Measurements from ENCODE around the gene CRY1. TPM values are rescaled to one million over a fixed set of nuclear protein-coding genes. Genes with fewer than 3 reads are reported as not detected.

Gene CRY1
- total RNA-seq, 1 donor from 2014 or later, result 21.2 TPM

DNA sequence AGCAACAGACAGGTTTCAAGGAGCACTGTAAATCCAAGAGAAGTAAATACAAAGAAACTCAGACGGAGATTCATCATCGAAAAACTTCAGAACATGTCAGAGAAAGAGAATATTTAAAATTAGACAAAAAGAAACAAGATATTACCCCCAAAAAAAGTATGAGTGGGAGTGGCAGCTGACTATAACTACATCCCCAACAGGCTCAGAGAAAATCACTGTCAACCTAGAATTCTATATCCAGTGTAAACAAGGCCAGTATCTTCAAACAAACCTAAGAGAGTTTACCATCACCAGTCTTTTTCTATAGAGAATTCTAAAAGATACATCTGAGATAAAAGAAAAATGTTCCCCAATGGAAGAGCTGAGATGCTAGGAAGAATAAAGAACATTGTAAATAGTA lies 39.6 kb downstream of the CRY1 start:
- Mint-ChIP-seq H3K4me3 (ENCODE audit: unreplicated experiment) (no peak overlapping the region), H3K4me1 (ENCODE audit: low read depth) (peaks cover 17% of the 10 kb centered on the region), H3K9me3 (ENCODE audit: low read depth) (peaks cover 20% of the 10 kb centered on the region), H3K36me3 (ENCODE audit: low read depth) (peaks cover 6% of the 10 kb centered on the region), H3K27ac (ENCODE audit: unreplicated experiment) (no peak overlapping the region), H3K27me3 (ENCODE audit: low read depth) (no peaks in the 10 kb centered on the region)
- TF ChIP-seq, protein P1, sequence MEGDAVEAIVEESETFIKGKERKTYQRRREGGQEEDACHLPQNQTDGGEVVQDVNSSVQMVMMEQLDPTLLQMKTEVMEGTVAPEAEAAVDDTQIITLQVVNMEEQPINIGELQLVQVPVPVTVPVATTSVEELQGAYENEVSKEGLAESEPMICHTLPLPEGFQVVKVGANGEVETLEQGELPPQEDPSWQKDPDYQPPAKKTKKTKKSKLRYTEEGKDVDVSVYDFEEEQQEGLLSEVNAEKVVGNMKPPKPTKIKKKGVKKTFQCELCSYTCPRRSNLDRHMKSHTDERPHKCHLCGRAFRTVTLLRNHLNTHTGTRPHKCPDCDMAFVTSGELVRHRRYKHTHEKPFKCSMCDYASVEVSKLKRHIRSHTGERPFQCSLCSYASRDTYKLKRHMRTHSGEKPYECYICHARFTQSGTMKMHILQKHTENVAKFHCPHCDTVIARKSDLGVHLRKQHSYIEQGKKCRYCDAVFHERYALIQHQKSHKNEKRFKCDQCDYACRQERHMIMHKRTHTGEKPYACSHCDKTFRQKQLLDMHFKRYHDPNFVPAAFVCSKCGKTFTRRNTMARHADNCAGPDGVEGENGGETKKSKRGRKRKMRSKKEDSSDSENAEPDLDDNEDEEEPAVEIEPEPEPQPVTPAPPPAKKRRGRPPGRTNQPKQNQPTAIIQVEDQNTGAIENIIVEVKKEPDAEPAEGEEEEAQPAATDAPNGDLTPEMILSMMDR (IDR thresholded peaks at IDR 0.05), result no peak
- no peak for DNase-seq (ENCODE audit: low spot score)

DNA sequence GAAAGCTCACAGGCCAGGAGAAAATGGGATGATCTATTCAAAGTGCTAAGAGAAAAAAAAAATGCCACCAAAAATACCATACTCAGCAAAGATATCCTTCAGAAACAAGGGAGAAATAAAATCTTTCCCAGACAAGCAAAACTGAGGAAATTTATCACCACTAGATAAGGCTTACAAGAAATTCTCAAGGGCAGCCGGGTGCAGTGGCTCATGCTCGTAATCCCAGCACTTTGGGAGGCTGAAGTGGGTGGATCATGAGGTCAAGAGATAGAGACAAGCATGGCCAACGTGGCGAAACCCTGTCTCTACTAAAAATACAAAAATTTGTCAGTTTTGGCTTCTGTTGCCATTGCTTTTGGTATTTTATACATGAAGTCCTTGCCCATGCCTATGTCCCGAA lies 48.2 kb downstream of the CRY1 start:
- H3K9me3 Mint-ChIP-seq (ENCODE audit: low read depth), result peaks cover 22% of the 10 kb centered on the region

DNA sequence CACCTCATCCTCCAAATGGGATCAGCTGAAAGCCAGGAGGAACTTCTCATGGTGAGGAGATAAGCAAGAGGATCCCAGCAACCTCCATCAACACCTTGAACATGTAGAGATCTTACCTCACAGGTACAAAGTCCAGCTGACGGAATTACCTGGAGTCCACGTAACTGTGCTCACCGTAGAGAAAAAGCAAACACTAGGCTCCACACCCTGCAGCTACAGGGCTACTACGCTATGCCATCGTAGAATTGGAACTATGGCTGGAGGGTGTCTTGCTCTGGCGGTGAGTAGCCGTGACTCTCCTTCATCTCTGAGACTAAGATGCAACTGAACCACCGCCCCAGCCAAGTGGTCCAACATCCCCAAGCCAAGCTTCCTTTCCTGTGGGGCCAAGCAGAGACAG lies 50.5 kb downstream of the CRY1 start:
- DNase-seq (ENCODE audit: low spot score), result no peak
- TF ChIP-seq, protein P1 (IDR thresholded peaks at IDR 0.05), result no peak
- Mint-ChIP-seq H3K4me1 (ENCODE audit: low read depth) (no peaks in the 10 kb centered on the region), H3K27me3 (ENCODE audit: low read depth) (no peaks in the 10 kb centered on the region), H3K9me3 (ENCODE audit: low read depth) (peaks cover 10% of the 10 kb centered on the region), H3K27ac (ENCODE audit: unreplicated experiment) (no peak overlapping the region), H3K36me3 (ENCODE audit: low read depth) (peaks cover 10% of the 10 kb centered on the region), H3K4me3 (ENCODE audit: unreplicated experiment) (no peak overlapping the region)

More for the DNA sequence above, 48.2 kb downstream of the CRY1 start:
- Mint-ChIP-seq H3K27ac (ENCODE audit: unreplicated experiment) (no peak overlapping the region), H3K4me3 (ENCODE audit: unreplicated experiment) (no peak overlapping the region), H3K36me3 (ENCODE audit: low read depth) (peaks cover 17% of the 10 kb centered on the region), H3K4me1 (ENCODE audit: low read depth) (no peaks in the 10 kb centered on the region), H3K27me3 (ENCODE audit: low read depth) (no peaks in the 10 kb centered on the region)
- DNase-seq (ENCODE audit: low spot score), result no peak
- TF ChIP-seq, protein P1 (IDR thresholded peaks at IDR 0.05), result no peak

DNA sequence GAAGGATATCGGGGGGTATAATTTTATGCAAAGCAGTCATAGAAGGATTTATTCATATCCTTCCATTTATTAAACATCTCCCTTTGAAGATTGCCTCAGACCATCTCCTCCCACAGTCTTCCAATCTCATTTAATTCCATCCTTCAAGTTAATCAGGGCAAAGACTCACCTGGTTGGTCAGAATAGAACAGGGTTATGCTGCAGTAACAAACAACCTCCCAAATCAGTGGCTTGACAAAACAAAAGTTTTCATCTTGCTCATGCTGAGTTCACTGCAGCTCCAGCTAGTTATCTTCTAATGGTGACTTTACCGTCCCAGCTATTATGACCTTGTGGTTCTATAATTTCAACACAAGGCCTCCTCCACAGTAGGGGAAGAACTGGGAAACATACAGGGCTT lies 57.6 kb downstream of the CRY1 start:
- no peaks in the 10 kb centered on the region for H3K27me3 Mint-ChIP-seq (ENCODE audit: low read depth)
- peaks cover 26% of the 10 kb centered on the region for H3K4me1 Mint-ChIP-seq (ENCODE audit: low read depth)
- no peak overlapping the region for H3K4me3 Mint-ChIP-seq (ENCODE audit: unreplicated experiment)
- H3K9me3 Mint-ChIP-seq (ENCODE audit: low read depth), result no peaks in the 10 kb centered on the region
- no peak overlapping the region for H3K27ac Mint-ChIP-seq (ENCODE audit: unreplicated experiment)
- no peaks in the 10 kb centered on the region for H3K36me3 Mint-ChIP-seq (ENCODE audit: low read depth)
- TF ChIP-seq, protein P1 (IDR thresholded peaks at IDR 0.05), result no peak
- no peak for DNase-seq (ENCODE audit: low spot score)

DNA sequence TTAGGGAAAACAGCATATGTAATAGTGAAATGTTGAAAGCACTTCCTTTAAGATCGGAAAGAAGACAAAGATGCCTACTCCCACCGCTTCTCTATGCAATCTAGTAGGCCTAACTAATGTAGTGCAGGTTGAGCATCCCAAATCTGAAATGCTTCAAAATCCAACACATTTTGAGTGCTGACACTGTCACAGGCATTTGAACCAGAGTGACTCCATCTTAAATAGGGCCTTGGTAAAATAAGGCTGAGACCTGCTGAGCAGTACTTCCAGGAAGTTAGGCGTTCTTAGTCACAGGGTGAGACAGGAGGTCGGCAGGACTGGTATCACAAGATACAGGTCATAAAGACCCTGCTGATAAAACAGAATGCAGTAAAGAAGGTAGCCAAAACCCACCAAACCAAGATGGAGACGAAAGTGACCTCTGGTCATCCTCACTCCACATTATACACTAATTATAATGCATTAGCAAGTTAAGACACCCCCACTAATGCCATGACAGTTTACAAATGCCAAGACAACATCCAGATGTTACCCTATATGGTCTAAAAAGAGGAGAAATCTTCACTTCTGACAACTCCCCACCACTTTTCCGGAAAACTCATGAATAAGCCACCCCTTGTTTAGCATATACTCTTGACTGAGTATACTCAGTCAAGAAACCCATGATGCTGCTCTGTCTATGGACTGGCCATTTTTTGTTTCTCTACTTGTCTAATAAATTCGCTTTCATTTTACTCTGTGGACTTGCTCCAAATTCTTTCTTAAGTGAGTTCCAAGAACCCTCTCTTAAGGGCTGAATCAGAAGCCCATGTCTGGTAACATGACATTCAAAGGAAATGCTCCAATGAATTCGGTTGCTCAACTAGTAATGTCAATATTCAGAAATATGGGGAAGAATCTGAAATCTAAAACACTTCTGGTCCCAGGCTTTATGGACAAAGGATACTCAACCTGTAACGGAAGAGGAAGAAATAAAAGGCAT lies 59.3 kb downstream of the CRY1 start:
- no peaks in the 10 kb centered on the region for H3K36me3 Mint-ChIP-seq (ENCODE audit: low read depth)
- TF ChIP-seq, protein P1 (IDR thresholded peaks at IDR 0.05), result no peak

More for the DNA sequence above, 59.3 kb downstream of the CRY1 start:
- H3K4me3 Mint-ChIP-seq (ENCODE audit: unreplicated experiment), result no peak overlapping the region
- H3K9me3 Mint-ChIP-seq (ENCODE audit: low read depth), result no peaks in the 10 kb centered on the region
- H3K4me1 Mint-ChIP-seq (ENCODE audit: low read depth), result peaks cover 30% of the 10 kb centered on the region
- DNase-seq (ENCODE audit: low spot score), result no peak
- H3K27me3 Mint-ChIP-seq (ENCODE audit: low read depth), result no peaks in the 10 kb centered on the region
- no peak overlapping the region for H3K27ac Mint-ChIP-seq (ENCODE audit: unreplicated experiment)
